GM23338 (cell line): Measurements from ENCODE around the gene NPPA. TPM values are rescaled to one million over a fixed set of nuclear protein-coding genes. Genes with fewer than 3 reads are reported as not detected.
A peak's percentile ranks its signal among the peaks of the same experiment; 100 is the strongest.

Experiments used
- ATAC-seq: fragments of 200-7000 bp; cut with Tn5 transposase; 3 replicates; pipeline ENCODE4 v1.9.1; 2020
- DNase-seq: peaks from one replicate; pipeline ENCODE4 v3.0.0-alpha.2; 2015; ENCODE audit warnings: low spot score
- H2AFZ ChIP-seq: fragments of 200-600 bp; sonication (generic); 2 replicates; pipeline ENCODE4 v1.8.0; 2016; ENCODE audit warnings: antibody characterized with exemption, mild to moderate bottlenecking, moderate library complexity
- H3F3A ChIP-seq: fragments of 200-600 bp; sonication (generic); replicated peaks from 2 replicates; pipeline ENCODE4 v1.8.0; 2017; ENCODE audit warnings: antibody characterized with exemption, mixed run types, low read depth
- H3K27ac ChIP-seq: fragments of 200-600 bp; sonication (generic); 2 replicates; pipeline ENCODE4 v1.6.1; 2016; ENCODE audit warnings: low read depth
- H3K27me3 ChIP-seq: fragments of 200-600 bp; sonication (generic); 2 replicates; pipeline ENCODE4 v1.8.0; 2016; ENCODE audit warnings: mild to moderate bottlenecking, mixed run types, moderate library complexity; ENCODE audit not compliant: insufficient read depth
- H3K36me3 ChIP-seq: fragments of 200-600 bp; sonication (generic); 2 replicates; pipeline ENCODE4 v1.8.0; 2016; ENCODE audit warnings: mild to moderate bottlenecking; ENCODE audit not compliant: insufficient read depth
- H3K4me1 ChIP-seq: fragments of 200-600 bp; sonication (generic); 2 replicates; pipeline ENCODE4 v1.8.0; 2016; ENCODE audit warnings: mild to moderate bottlenecking, moderate library complexity; ENCODE audit not compliant: insufficient read depth
- H3K4me2 ChIP-seq: fragments of 200-600 bp; sonication (generic); 2 replicates; pipeline ENCODE4 v1.7.1; 2017; ENCODE audit warnings: mixed run types
- H3K4me3 ChIP-seq: fragments of 200-600 bp; sonication (generic); 2 replicates; pipeline ENCODE4 v1.6.1; 2016; ENCODE audit warnings: mixed run types
- H3K79me2 ChIP-seq: fragments of 200-600 bp; sonication (generic); replicated peaks from 2 replicates; pipeline ENCODE4 v1.8.0; 2017; ENCODE audit warnings: mild to moderate bottlenecking; ENCODE audit not compliant: insufficient read depth
- H3K9me2 ChIP-seq: fragments of 200-600 bp; sonication (generic); 2 replicates; pipeline ENCODE4 v1.8.0; 2017; ENCODE audit not compliant: insufficient read depth
- H4K20me1 ChIP-seq: fragments of 200-600 bp; sonication (generic); replicated peaks from 2 replicates; pipeline ENCODE4 v1.8.0; 2017; ENCODE audit warnings: mild to moderate bottlenecking; ENCODE audit not compliant: insufficient read depth
- H3K27ac Mint-ChIP-seq: 2 replicates; pipeline ENCODE4 v1.8.0; 2020; ENCODE audit warnings: inconsistent platforms, mild to moderate bottlenecking, moderate library complexity, mixed read lengths
- H3K27me3 Mint-ChIP-seq: 3 replicates; pipeline ENCODE4 v1.8.0; 2022; ENCODE audit warnings: low read depth, mild to moderate bottlenecking, moderate library complexity, mixed read lengths, inconsistent platforms; ENCODE audit not compliant: insufficient read depth, poor library complexity
- H3K36me3 Mint-ChIP-seq: 3 replicates; pipeline ENCODE4 v1.8.0; 2021; ENCODE audit warnings: low read depth, mild to moderate bottlenecking, inconsistent platforms, moderate library complexity, mixed read lengths
- H3K4me1 Mint-ChIP-seq: 3 replicates; pipeline ENCODE4 v1.8.0; 2020; ENCODE audit warnings: mild to moderate bottlenecking, inconsistent platforms, mixed read lengths
- H3K4me3 Mint-ChIP-seq: 3 replicates; pipeline ENCODE4 v1.8.0; 2021; ENCODE audit warnings: moderate library complexity, mild to moderate bottlenecking, inconsistent platforms, mixed read lengths
- H3K9me3 Mint-ChIP-seq: 3 replicates; pipeline ENCODE4 v1.8.0; 2020; ENCODE audit warnings: moderate library complexity, mild to moderate bottlenecking, inconsistent platforms, mixed read lengths
- CTCF ChIP-seq, 2 experiments: fragments of 200-600 bp in 1 of 2; sonication (generic) in 1 of 2; conservative IDR thresholded peaks; 2 replicates each; pipeline versions ENCODE4 v1.5.1 to v1.6.1; 2016 to 2017; ENCODE audit warnings: antibody characterized with exemption in 2 of 2, low read depth in 2 of 2, mild to moderate bottlenecking in 2 of 2, moderate library complexity in 1 of 2
- EZH2phosphoT487 ChIP-seq: fragments of 200-600 bp; sonication (generic); IDR thresholded peaks from one replicate; pipeline ENCODE4 v1.8.1; 2018; ENCODE audit warnings: antibody characterized with exemption; ENCODE audit not compliant: unreplicated experiment
- ZNF462 ChIP-seq: fragments of 250-450 bp; sonication (Bioruptor Pico); IDR thresholded peaks from 2 replicates; pipeline ENCODE4 v1.5.0; 2020; ENCODE audit warnings: mild to moderate bottlenecking, moderate library complexity
- polyA plus RNA-seq: library from polyadenylated mRNA; unstranded; fragments of >200 nt; fragmentation: Nextera tagmentation; extraction: Ambion mirVana; gene quantifications from 2 replicates; pipeline ENCODE4 v1.2.1, GENCODE V29; 2016
- total RNA-seq: library from RNA; depleted of rRNA; stranded (reverse); fragments of >200 nt; shearing (Covaris generic); gene quantifications from 2 replicates; pipeline ENCODE4 v1.2.3, GENCODE V29; 2014

NPPA gene
- total and polyA plus RNA-seq, 2 experiments from 2014 or later = 0.29 TPM; not detected in 1

GRCh38 chr1:11882814-11883538, 35.4 kb upstream of the NPPA start (continued):
- no peak for TF ChIP-seq ZNF462

GRCh38 chr1:11881749-11882441, 34.3 kb upstream of the NPPA start:
- DNase-seq (no peak), ATAC-seq (no peak)
- Mint-ChIP-seq H3K27ac (no peak overlapping the region), H3K9me3 (no peaks in the 10 kb centered on the region), H3K4me1 (peaks cover 8% of the 10 kb centered on the region), H3K36me3 (no peaks in the 10 kb centered on the region; the same call in 2 of the 3 replicates), H3K27me3 (peaks cover 5% of the 10 kb centered on the region), H3K4me3 (no peak overlapping the region)
- H2AFZ ChIP-seq = no peak overlapping the region
- H3K4me3 ChIP-seq = no peak overlapping the region
- no peaks in the 10 kb centered on the region for H3K27me3 ChIP-seq
- H3K27ac ChIP-seq = no peak overlapping the region
- no peak overlapping the region for H3K4me2 ChIP-seq
- TF ChIP-seq EZH2phosphoT487 = no peak
- peak; percentile 14 to 37; a peak in 3 of 4 replicates for TF ChIP-seq CTCF (conservative IDR thresholded peaks at IDR 0.05; ENCODE audit: low read depth in 2 of 2)
- H3K79me2 ChIP-seq = no peaks in the 10 kb centered on the region
- H3F3A ChIP-seq = no peaks in the 10 kb centered on the region
- H3K4me1 ChIP-seq = peaks cover 3% of the 10 kb centered on the region; the same call in 1 of the 2 replicates
- no peaks in the 10 kb centered on the region for H3K36me3 ChIP-seq
- no peaks in the 10 kb centered on the region for H4K20me1 ChIP-seq
- H3K9me2 ChIP-seq = no peaks in the 10 kb centered on the region
